Fibroblast of skin of back (primary cell): ENCODE results near the gene ANAPC2.
A peak's percentile ranks its signal among the peaks of the same experiment; 100 is the strongest.
"Not testable (repeated sequence)": the region's sequence is repeated elsewhere in the genome, so short reads cannot be mapped to it uniquely, and the experiment has no call there.

ENCODE experiments used
- DNase-seq: peaks from one replicate; pipeline ENCODE4 v3.0.0-alpha.2; 2013

Gene ANAPC2

DNA sequence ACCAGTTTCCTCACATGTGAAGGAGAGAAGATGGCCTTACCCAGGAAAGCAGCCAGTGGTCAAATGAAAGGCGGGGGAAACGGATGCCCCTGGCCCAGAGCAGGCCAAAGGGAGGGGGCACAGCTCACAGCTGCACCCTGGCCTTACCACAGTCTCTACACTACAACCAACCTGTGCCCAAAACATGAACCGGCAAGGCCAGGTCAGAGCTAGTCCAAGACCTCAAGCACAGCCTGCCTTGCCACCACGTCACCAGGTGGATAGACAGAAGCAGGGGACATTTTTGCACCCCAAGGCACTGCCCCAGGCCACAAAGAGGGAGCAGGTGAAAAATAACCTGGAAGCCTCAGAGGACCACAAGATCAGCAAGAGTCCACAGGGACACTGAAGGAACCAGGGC, 44.9 kb downstream of the ANAPC2 start:
- DNase-seq = no peak

- DNase-seq = no peak
Observed at GRCh38 chr9:137141976-137142936, 46.1 kb downstream of the ANAPC2 start.

- DNase-seq = no peak
Observed at GRCh38 chr9:137141050-137141810, 47.1 kb downstream of the ANAPC2 start.

GRCh38 chr9:137140151-137141012, 48.0 kb downstream of the ANAPC2 start:
- DNase-seq = no peak

DNA sequence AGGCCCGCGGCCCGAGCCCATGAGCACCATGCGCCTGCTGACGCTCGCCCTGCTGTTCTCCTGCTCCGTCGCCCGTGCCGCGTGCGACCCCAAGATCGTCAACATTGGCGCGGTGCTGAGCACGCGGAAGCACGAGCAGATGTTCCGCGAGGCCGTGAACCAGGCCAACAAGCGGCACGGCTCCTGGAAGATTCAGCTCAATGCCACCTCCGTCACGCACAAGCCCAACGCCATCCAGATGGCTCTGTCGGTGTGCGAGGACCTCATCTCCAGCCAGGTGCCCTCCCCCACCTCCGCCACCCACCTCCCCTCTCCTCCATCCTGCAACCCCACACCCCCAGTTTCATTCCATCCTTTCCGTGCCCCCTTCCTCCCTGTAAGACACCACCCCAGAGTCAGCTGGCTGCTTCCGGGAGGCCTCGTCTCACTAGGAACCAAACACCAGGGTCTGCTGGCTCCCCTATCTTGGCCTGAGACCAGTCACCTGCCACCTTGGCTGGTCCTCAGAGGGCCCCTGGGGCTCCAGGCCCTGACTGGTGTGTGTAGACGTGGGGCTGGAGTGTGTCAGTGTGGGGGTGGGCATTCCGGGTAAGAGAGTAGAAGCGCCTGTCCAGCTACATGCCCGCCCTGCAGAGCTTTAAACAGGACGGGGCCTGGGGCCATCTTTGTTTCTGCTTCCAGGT, 48.8 kb downstream of the ANAPC2 start:
- no peak for DNase-seq

- DNase-seq = no peak
Observed at GRCh38 chr9:137138722-137139467, 49.5 kb downstream of the ANAPC2 start, which contains the start of gene GRIN1. GRIN1 (plus strand) TSS chr9:137139154; CDS start chr9:137139487, 333 bp downstream.

DNA sequence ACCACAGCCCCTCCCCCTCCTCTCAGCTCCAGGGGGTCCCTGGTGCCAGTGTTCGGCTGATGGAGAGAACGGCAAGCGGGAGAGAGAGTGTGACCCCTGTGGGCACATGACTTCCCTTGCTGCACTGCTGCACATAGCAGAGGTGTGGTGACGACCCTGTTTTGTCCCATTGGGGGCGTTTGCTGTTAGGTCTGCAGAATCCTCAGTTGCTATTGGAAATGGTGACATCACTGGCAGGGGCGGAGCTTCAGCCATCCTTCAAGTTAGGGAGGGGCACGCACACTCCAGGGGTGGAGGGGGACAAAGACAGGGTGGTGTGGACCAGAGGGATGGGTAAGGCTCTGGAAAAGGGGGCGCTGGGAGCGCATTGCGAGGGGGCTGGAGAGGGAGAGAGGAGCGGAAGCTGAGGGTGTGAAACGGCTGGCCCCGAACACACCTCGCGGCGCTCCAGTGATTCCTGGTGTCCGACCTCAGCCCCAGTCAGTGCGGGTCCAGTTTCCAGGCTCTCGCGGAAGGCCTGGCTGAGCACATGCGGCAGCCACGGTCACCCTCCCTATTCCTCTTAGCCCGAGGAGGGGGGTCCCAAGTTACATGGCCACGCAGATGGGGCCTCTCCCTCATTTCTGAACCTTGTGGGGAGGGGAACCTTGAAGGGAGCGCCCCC, 50.2 kb downstream of the ANAPC2 start:
- DNase-seq = no peak

DNA sequence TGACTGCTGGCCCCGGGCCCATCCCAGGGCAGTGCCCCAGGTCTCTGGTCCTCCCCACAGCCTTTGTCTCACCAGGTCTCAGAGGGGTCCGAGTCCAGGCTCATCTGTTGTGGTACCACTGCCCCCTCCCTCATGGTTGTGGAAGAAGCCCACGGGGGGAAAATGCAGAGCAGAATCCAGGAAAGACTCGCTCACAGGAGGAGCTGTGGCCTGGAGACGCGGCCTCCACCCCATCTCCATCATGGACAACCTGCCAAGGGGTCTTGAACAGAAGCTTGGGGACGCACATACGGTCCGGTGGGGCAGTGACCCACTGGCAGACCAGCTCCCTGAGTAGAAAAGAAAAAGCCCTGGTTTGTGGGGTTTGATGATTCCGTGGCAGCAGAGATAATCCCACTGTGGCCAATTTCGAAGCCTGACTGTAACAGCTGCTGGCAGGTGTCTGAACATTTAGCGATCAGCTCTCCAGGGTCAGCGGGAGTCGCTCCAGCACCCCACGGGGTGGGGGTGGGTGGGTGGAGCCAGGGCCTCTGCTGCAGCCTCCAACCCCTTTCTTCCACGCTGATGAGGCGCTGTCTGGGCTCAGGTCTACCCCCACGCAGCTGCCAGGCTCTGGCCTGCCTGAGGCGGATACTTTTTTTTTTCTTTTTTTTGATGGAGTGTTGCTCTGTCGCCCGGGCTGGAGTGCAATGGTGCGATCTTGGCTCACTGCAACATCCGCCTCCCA, 51.3 kb downstream of the ANAPC2 start:
- DNase-seq = no peak

- no peak for DNase-seq
Observed at GRCh38 chr9:137136261-137136880, 52.0 kb downstream of the ANAPC2 start.

DNA sequence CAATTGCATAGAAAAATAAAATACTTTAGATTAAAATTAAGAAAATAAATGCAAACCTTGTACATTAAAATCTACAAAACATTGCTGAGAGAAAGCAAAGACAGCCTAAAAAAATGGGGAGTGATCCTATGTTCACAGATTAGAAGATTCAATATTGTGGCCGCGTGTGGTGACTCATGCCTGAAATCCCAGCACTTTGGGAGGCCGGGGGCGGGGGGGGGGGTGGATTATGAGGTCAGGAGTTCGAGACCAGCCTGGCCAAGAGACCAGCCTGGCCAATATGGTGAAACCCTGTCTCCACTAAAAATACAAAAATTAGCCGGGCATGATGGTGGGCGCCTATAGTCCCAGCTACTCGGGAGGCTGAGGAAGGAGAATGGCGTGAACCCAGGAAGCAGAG, 53.2 kb downstream of the ANAPC2 start:
- not testable (repeated sequence) for DNase-seq

GRCh38 chr9:137134191-137134590, 54.2 kb downstream of the ANAPC2 start:
- DNase-seq = no peak

GRCh38 chr9:137130176-137130755, 58.1 kb downstream of the ANAPC2 start:
- DNase-seq = peak; percentile 9

- peak; percentile 90 for DNase-seq
Observed at GRCh38 chr9:137129456-137130175, 58.7 kb downstream of the ANAPC2 start.

GRCh38 chr9:137128862-137129455, 59.4 kb downstream of the ANAPC2 start:
- peak; percentile 22 for DNase-seq

DNA sequence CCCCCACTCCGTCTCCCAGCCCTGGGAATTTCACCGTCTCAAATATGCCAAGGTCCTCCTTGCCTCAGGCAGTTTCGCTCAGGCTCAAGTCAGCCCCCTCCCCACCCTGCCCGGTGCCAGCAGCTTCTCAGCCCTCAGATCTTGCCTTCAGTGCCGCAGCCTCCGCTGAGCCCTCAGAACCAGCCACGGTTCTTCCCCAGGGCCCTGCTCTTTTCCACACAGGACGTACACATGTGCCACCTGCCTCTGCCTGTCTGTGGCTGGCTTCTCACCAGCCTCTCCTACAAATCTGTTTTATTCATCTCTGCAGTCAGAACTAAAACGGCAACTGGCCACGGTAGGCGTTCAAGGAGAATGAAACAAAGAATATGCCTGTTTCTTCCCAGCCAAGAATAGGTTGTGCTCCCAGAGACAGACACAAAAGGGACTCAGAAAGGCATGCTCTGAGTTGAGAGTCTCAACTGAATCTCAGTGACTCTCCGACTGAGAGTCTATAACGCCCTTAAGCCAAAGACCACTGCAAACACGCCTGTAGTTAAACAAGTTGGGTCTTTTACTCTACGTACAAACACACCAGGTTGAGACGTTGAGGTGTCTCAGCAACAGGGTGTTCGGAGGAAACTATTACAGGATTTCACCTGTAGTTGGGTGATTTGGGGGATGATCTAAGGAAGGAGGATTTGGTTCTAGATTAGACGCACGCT, 60.0 kb downstream of the ANAPC2 start:
- no peak for DNase-seq

DNA sequence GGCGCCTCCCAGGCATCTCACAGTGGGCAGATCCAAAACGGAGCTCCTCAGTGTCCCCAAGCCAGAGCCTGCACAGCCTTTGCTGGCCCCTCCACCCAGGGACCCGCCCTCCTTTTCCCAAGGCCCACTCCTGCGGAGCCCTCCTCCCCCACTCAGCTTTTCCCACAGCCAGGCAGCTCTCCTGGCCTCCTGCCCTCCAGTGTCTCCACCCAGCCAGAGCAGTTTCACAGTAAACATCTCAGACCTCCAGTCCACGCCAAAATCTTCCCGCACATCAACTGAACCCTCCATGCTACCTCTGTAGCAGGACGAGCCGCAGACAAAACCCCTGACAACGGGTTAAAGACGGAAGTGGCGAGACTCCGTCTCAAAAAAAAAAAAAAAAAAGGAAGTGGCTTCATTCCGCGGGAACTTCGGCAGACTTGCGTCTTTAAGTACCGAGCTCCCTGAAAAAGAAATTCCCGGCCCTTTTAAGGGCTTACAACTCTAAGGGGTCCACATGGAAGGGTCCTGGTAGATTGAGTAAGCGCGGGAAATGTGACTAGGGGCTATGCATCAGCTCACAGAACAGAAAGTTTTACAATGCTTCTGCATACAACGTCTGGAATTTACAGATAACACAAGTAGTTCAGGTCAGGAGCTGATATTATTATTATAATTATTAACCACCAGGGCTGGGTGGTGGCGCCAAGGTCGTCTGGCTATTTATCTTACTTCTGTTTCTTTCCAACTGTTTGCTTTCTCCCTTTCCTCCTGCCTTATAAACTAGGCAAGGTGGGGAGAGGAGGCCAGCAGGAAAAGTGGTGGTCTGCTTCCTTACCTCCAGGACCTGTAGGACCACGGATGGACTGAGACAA, 60.8 kb downstream of the ANAPC2 start:
- no peak for DNase-seq
